Pancreas (tissue), 10 donors: ENCODE measurements around the gene ULK4. TPM values are rescaled to one million over a fixed set of nuclear protein-coding genes. Genes with fewer than 3 reads are reported as not detected.

ENCODE experiments used
- ATAC-seq, 4 donors: fragments of 200-7000 bp; cut with Tn5 transposase; one replicate each; pipeline versions ENCODE4 v1.8.0 to v1.9.1; 2020; ENCODE audit warnings: mild to moderate bottlenecking in 4 of 4, moderate library complexity in 4 of 4
- DNase-seq, 6 donors: peaks; one replicate each; pipeline ENCODE4 v3.0.0-alpha.2; 2020
- FAIRE-seq: peaks from 2 replicates; lab custom pipeline; 2012; peaks lifted over from hg19 to GRCh38; lab: Jason Lieb, UNC
- H3K27ac ChIP-seq, 4 donors: fragments of 200-600 bp; sonication (generic); 1 replicate in 3 of 4; 2 replicates in 1 of 4; pipeline versions ENCODE4 v1.5.0 to v1.8.0; 2020
- H3K27me3 ChIP-seq, 4 donors: fragments of 200-600 bp; one replicate each; pipeline ENCODE4 v1.8.0; 2021
- H3K36me3 ChIP-seq, 3 donors: fragments of 200-600 bp; sonication (generic) in 1 of 3; one replicate each; pipeline versions ENCODE4 v1.5.0 to v1.8.0; 2020 to 2021
- H3K4me1 ChIP-seq, 3 donors: fragments of 200-600 bp; one replicate each; pipeline ENCODE4 v1.8.0; 2021
- H3K4me3 ChIP-seq, 4 donors: fragments of 200-600 bp; sonication (generic) in 2 of 4; one replicate each; pipeline versions ENCODE4 v1.5.0 to v1.8.0; 2020 to 2021
- H3K9me3 ChIP-seq, 4 donors: fragments of 200-600 bp; one replicate each; pipeline ENCODE4 v1.8.0; 2021
- CTCF ChIP-seq, 4 donors: fragments of 200-600 bp; sonication (generic) in 3 of 4; IDR thresholded peaks; one replicate each; pipeline versions ENCODE4 v1.5.0 to v1.8.0; 2021; ENCODE audit warnings: antibody characterized with exemption in 4 of 4
- WGBS, 2 donors: extraction: QIAGEN DNeasy Blood & Tissue Kit; methylation state at CpG; one replicate each; pipeline ENCODE4 v1.1.7; 2013; 5-methylcytosine and 5-hydroxymethylcytosine counted together
- intact Hi-C, 3 donors: fragments of 100-400 bp; cut with DNase I; formaldehyde crosslinking; loops; one replicate each; pipeline versions ENCODE4 v1.11.1 to v1.14.2; 2022
- polyA plus RNA-seq, 2 donors: library from polyadenylated mRNA; stranded (reverse); fragments of 200-250 nt; gene quantifications; one replicate each; pipeline ENCODE4 v1.2.3, GENCODE V29; 2013
- total RNA-seq, 6 donors: library from RNA; stranded (reverse); fragmentation: NEBNext Ultra II Directional in 4 of 6; extraction: Animal tissue kit (Norgen Biotek cat#: 25700) in 4 of 6; gene quantifications; one replicate each; pipeline versions ENCODE4 v1.2.1 to v1.2.4, GENCODE V29; 2021 to 2023
- donor health status: healthy with polysubstance abuse.
- donor health status: DM: no; HTN: no; CAD: no; lungs with moderate emphysema.
- donor health status: DM: no; HTN: no; CAD: no.
- donor health status: control.
- donor health status: control.
- donor health status: Bipolar disorder and iron deficiency.
- donor health status: DM: yes; HTN: yes; CAD: no.
- donor health status: DM: no; HTN: no; CAD: no.
- donor health status: DM: no; HTN: no; CAD: no.
- donor health status: DM: yes; HTN: yes; CAD: no.

ULK4 gene
- total and polyA plus RNA-seq, 8 donors: 2.3 to 8.6 (median 4.2) TPM

DNA sequence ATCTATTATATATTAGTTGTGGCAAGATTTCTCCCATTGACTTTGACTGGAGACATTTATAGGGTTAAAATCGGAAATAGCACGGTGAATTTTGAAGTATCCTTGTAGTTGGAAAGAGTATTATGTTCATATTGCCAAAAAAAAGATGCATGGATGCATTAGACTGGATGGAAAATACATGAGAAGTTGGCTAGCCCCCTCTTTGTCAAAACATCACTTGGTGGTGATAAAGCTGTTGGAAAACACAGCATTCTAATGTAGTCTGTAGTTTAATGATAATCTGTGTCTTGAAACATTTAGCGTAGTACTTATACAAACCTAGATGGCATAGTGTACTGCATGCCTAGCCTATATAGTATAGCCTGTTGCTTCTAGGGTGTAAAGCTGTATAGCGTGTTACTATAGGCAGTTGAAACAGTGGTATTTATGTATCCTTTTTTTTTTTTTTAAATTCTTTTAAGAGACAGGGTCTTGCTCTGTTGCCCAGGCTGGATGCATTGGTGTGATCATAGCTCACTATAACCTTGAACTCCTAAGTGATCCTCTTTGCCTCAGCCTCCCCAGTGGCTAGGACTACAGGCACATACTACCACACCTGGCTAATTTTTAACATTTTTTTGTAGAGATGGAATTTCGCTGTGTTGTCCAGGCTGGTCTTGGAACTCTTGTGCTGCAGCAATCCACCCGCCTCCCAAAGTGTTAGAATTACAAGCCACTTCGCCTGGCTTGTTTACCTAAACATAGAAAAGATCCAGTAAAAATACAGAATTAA, 740.8 kb downstream of the ULK4 start:
- no peak for FAIRE-seq
- intact Hi-C loops: no loop called here
- ATAC-seq: no peak
- H3K4me1 ChIP-seq: peaks cover 12 to 60% (median 57%) of the 10 kb centered on the region in 3 donors
- no peak overlapping the region for H3K27ac ChIP-seq
- H3K9me3 ChIP-seq: no peaks in the 10 kb centered on the region
- no peak for DNase-seq
- peaks cover 0 to 17% (median 16%) of the 10 kb centered on the region in 3 donors for H3K36me3 ChIP-seq
- 73 to 84% methylated on average over 7 of the region's 7 CpGs for WGBS, 2 donors
- H3K27me3 ChIP-seq: no peaks in the 10 kb centered on the region
- TF ChIP-seq CTCF (IDR thresholded peaks at IDR 0.05): no peak
- H3K4me3 ChIP-seq: no peak overlapping the region

- Histone ChIP-seq H3K36me3 (peaks cover 0 to under 1% (median 0%) of the 10 kb centered on the region in 3 donors), H3K4me3 (no peak overlapping the region), H3K4me1 (peaks cover 12 to 67% (median 61%) of the 10 kb centered on the region in 3 donors), H3K27me3 (no peaks in the 10 kb centered on the region), H3K27ac (no peak overlapping the region), H3K9me3 (no peaks in the 10 kb centered on the region)
- intact Hi-C loops: no loop called here
- no peak for TF ChIP-seq CTCF (IDR thresholded peaks at IDR 0.05)
- no peak for ATAC-seq
- DNase-seq: no peak
- no peak for FAIRE-seq
- 96 to 100% methylated on average over 1 of the region's 1 CpG for WGBS, 2 donors
These were observed 742.5 kb downstream of the ULK4 start for GRCh38 chr3:41219424-41219823.

- ATAC-seq (no peak), FAIRE-seq (no peak), DNase-seq (no peak)
- Histone ChIP-seq H3K27me3 (no peaks in the 10 kb centered on the region), H3K4me3 (no peak overlapping the region), H3K9me3 (no peaks in the 10 kb centered on the region), H3K4me1 (peaks cover 11 to 65% (median 42%) of the 10 kb centered on the region in 3 donors), H3K27ac (no peak overlapping the region), H3K36me3 (no peaks in the 10 kb centered on the region)
- TF ChIP-seq CTCF (IDR thresholded peaks at IDR 0.05): no peak
- intact Hi-C loops: no loop called here
- WGBS, 2 donors: 80 to 83% methylated on average over 1 of the region's 1 CpG
These were observed 744.9 kb downstream of the ULK4 start for GRCh38 chr3:41216993-41217392.

DNA sequence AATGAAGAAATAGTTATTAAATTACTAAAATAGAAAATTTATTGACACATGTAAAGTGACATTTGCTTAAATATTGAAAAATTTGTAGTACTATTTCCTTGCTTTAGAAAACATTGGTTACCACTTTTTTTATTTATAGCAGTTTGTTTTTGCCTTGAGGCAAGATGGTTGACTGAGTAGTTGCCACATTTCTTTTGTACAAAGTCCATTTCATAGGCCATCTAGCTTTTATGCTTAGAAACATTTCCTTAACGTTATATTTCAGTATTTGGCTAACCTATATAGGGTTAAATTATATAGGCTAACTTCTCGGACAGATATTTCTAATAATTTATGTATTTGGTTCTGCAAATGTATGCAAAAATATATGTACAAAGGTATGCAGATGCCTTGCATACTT, 745.5 kb downstream of the ULK4 start:
- no peaks in the 10 kb centered on the region for H3K9me3 ChIP-seq
- intact Hi-C loops: no loop called here
- no peak overlapping the region for H3K27ac ChIP-seq
- TF ChIP-seq CTCF (IDR thresholded peaks at IDR 0.05): no peak
- H3K27me3 ChIP-seq: no peaks in the 10 kb centered on the region
- H3K4me1 ChIP-seq: peaks cover 11 to 60% (median 41%) of the 10 kb centered on the region in 3 donors
- no peak overlapping the region for H3K4me3 ChIP-seq
- FAIRE-seq: no peak
- no peaks in the 10 kb centered on the region for H3K36me3 ChIP-seq
- no peak for ATAC-seq
- WGBS, 2 donors: 72 to 73% methylated on average over 2 of the region's 2 CpGs
- DNase-seq: no peak

DNA sequence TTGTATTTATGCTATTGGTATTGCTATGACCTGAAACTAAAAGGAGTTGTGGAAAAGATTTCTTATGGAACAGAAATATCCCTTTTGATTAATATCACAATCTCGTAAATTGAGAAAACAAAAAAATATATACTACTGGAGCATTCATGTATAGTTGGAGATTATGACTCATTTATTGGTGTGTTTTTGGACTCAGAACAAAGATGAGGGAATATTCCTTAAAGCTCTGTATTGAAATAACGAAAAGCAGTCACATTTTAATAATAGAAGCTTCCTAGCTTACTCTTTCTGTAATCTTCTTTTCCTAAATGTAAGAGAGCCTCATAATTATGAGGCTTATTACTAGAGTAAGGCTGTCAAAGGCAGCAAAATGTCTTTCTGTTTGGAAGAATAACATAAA, 748.3 kb downstream of the ULK4 start:
- DNase-seq: no peak
- no peaks in the 10 kb centered on the region for H3K36me3 ChIP-seq
- WGBS, 2 donors: 72 to 82% methylated on average over 2 of the region's 2 CpGs
- H3K9me3 ChIP-seq: no peaks in the 10 kb centered on the region
- no peaks in the 10 kb centered on the region for H3K27me3 ChIP-seq
- no peak overlapping the region for H3K4me3 ChIP-seq
- intact Hi-C loops: no loop called here
- FAIRE-seq: no peak
- TF ChIP-seq CTCF (IDR thresholded peaks at IDR 0.05): no peak
- H3K27ac ChIP-seq: no peak overlapping the region
- H3K4me1 ChIP-seq: peaks cover 11 to 48% (median 38%) of the 10 kb centered on the region in 3 donors
- no peak for ATAC-seq
